Ascending aorta (tissue), 2 donors: ENCODE measurements around the gene FDPS. TPM values are rescaled to one million over a fixed set of nuclear protein-coding genes. Genes with fewer than 3 reads are reported as not detected.

Experiments used
- DNase-seq, 2 donors: peaks; one replicate each; pipeline ENCODE4 v3.0.0-alpha.2; 2019; ENCODE audit warnings: low spot score in 2 of 2
- H3K27ac ChIP-seq, 2 donors: fragments of 200-600 bp; sonication (generic); one replicate each; pipeline ENCODE4 v1.5.1; 2016 to 2017; ENCODE audit warnings: mild to moderate bottlenecking in 1 of 2
- H3K27me3 ChIP-seq: fragments of 200-600 bp; sonication (generic); one replicate; pipeline ENCODE4 v1.5.1; 2017
- H3K36me3 ChIP-seq, 2 donors: fragments of 200-600 bp; sonication (generic); one replicate each; pipeline ENCODE4 v1.5.1; 2016
- H3K4me1 ChIP-seq, 2 donors: fragments of 200-600 bp; sonication (generic); one replicate each; pipeline ENCODE4 v1.5.1; 2016 to 2017; ENCODE audit warnings: mild to moderate bottlenecking in 1 of 2
- H3K4me3 ChIP-seq, 2 donors: fragments of 200-600 bp; sonication (generic); one replicate each; pipeline ENCODE4 v1.5.1; 2016 to 2017; ENCODE audit warnings: mild to moderate bottlenecking in 1 of 2
- H3K9me3 ChIP-seq, 2 donors: fragments of 200-600 bp; sonication (generic); one replicate each; pipeline ENCODE4 v1.5.1; 2016
- CTCF ChIP-seq, 3 experiments: fragments of 200-600 bp in 2 of 3; fragments of 450-650 bp in 1 of 3; sonication (generic) in 2 of 3; IDR thresholded peaks; one replicate each; pipeline ENCODE4 v1.5.1; 2016 to 2019; ENCODE audit warnings: antibody characterized with exemption in 3 of 3, mild to moderate bottlenecking in 1 of 3, moderate library complexity in 1 of 3
- intact Hi-C: fragments of 100-400 bp; cut with DNase I; formaldehyde crosslinking; loops from one replicate; pipeline ENCODE4 v1.15.1; 2023
- total RNA-seq: library from RNA; depleted of rRNA; stranded (reverse); fragments of >200 nt; gene quantifications from one replicate; pipeline ENCODE4 v1.1.0, GENCODE V29; 2016

The FDPS gene
- total RNA-seq, 1 donor from 2014 or later, result 51.7 TPM

- TF ChIP-seq CTCF (IDR thresholded peaks at IDR 0.05), result no peak
- H3K36me3 ChIP-seq, result no peaks in the 10 kb centered on the region
- H3K4me1 ChIP-seq, result peaks cover 5 to 10% of the 10 kb centered on the region in 2 donors
- no peak for DNase-seq
- intact Hi-C loops, result loop anchor here (5.0 to 10.0 kb wide), 2 partner anchors 226 to 313 kb away; no protein-coding TSS in a partner anchor
- no peak overlapping the region for H3K4me3 ChIP-seq
- H3K9me3 ChIP-seq, result no peaks in the 10 kb centered on the region
- no peaks in the 10 kb centered on the region for H3K27me3 ChIP-seq
- no peak overlapping the region for H3K27ac ChIP-seq
Measured at GRCh38 chr1:155279268-155279667, 29.4 kb upstream of the FDPS start.

- Histone ChIP-seq H3K9me3 (no peaks in the 10 kb centered on the region), H3K27me3 (no peaks in the 10 kb centered on the region), H3K4me1 (peaks cover 0 to 3% of the 10 kb centered on the region in 2 donors), H3K4me3 (no peak overlapping the region), H3K27ac (no peak overlapping the region), H3K36me3 (no peaks in the 10 kb centered on the region)
- no peak for TF ChIP-seq CTCF (IDR thresholded peaks at IDR 0.05)
- DNase-seq, result no peak
- intact Hi-C loops, result no loop called here
Measured at GRCh38 chr1:155282488-155283091, 26.1 kb upstream of the FDPS start.

GRCh38 chr1:155284476-155284875 lies 24.2 kb upstream of the FDPS start:
- TF ChIP-seq CTCF (IDR thresholded peaks at IDR 0.05), result no peak
- no peak for DNase-seq
- H3K27me3 ChIP-seq, result no peaks in the 10 kb centered on the region
- H3K4me3 ChIP-seq, result no peak overlapping the region
- no peak overlapping the region for H3K27ac ChIP-seq
- H3K36me3 ChIP-seq, result no peaks in the 10 kb centered on the region
- H3K4me1 ChIP-seq, result no peaks in the 10 kb centered on the region
- H3K9me3 ChIP-seq, result no peaks in the 10 kb centered on the region
- intact Hi-C loops, result no loop called here

GRCh38 chr1:155285063-155285462 lies 23.6 kb upstream of the FDPS start:
- Histone ChIP-seq H3K27me3 (no peaks in the 10 kb centered on the region), H3K4me1 (no peaks in the 10 kb centered on the region), H3K4me3 (no peak overlapping the region), H3K36me3 (no peaks in the 10 kb centered on the region), H3K9me3 (no peaks in the 10 kb centered on the region), H3K27ac (no peak overlapping the region)
- no peak for DNase-seq
- intact Hi-C loops, result no loop called here
- TF ChIP-seq CTCF (IDR thresholded peaks at IDR 0.05), result no peak

GRCh38 chr1:155285631-155286044 lies 23.0 kb upstream of the FDPS start:
- Histone ChIP-seq H3K27me3 (no peaks in the 10 kb centered on the region), H3K4me3 (no peak overlapping the region), H3K4me1 (no peaks in the 10 kb centered on the region), H3K27ac (no peak overlapping the region), H3K36me3 (no peaks in the 10 kb centered on the region), H3K9me3 (no peaks in the 10 kb centered on the region)
- TF ChIP-seq CTCF (IDR thresholded peaks at IDR 0.05), result no peak
- DNase-seq, result no peak
- intact Hi-C loops, result no loop called here

GRCh38 chr1:155286544-155286943 lies 22.1 kb upstream of the FDPS start:
- intact Hi-C loops, result no loop called here
- DNase-seq, result no peak
- Histone ChIP-seq H3K27me3 (no peaks in the 10 kb centered on the region), H3K36me3 (no peaks in the 10 kb centered on the region), H3K27ac (no peak overlapping the region), H3K4me1 (no peaks in the 10 kb centered on the region), H3K9me3 (no peaks in the 10 kb centered on the region), H3K4me3 (no peak overlapping the region)
- no peak for TF ChIP-seq CTCF (IDR thresholded peaks at IDR 0.05)
